Activated gamma-delta T cell (primary cell): ENCODE measurements around the gene PRH1.

Experiments used
- DNase-seq: peaks from one replicate; lab custom pipeline; 2025; lab: John Stamatoyannopoulos, UW
- total RNA-seq, 2 donors: gene quantifications; one replicate each; lab custom pipeline; 2026; lab: John Stamatoyannopoulos, UW

PRH1 gene
- 5.3 to 6.0 reads per million in 2 donors for total RNA-seq

DNA sequence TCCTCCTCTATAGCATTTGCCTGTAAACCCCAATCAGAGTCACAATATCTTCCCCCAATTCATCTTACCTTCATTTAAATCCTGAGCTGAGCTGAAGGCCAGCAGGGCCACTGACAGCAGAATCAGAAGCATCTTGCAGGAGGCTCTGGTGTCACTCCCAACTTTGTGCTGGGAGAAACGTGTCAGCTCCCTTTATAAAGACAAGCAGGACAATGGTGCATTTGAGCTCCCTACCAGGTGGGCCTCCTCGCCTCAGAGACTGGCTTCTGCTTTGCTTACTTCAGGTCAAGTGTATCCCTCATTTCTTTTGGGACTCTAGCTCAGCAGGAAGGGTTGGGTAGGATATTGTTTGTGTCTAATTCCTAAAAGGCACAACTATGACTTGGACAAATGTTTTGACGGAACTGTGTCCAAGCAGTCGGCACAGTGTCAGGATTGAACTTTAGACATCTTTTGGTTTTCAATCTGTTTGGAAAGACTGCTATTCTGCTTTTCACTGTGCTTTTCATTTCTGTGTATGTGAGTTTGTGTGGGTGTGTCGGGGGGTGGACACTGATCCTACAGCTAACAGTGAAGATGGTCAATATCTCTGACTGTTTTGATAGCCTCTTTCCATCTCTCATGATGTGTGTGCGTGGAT, at the start of gene PRH1:
TSS of gene PRH1 (minus strand) at position 170 of the 640 bp plus-strand sequence. CDS start at position 132, 38 bp downstream.
- DNase-seq = no peak

DNA sequence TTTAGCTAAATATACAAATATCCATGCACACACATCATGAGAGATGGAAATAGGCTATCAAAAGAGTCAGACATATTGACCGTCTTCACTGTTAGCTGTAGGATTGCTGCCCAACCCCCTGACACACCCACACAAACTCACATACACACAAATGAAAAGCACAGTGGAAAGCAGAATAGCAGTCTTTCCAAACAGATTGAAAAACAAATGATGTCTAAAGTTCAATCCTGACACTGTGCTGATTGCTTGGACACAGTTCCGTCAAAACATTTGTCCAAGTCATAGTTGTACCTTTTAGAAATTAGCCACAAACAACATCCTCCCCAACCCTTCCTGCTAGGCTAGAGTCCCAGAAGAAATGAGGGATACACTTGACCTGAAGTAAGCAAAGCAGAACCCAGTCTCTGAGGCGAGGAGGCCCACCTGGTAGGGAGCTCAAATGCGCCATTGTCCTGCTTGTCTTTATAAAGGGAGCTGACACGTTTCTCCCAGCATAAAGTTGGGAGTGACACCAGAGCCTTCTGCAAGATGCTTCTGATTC, 44.8 kb upstream of the PRH1 start, which contains the start of gene PRH2:
TSS of gene PRH2 (plus strand) at position 491 of the 541 bp plus-strand sequence. CDS start at position 529, 38 bp downstream.
- no peak for DNase-seq

DNA sequence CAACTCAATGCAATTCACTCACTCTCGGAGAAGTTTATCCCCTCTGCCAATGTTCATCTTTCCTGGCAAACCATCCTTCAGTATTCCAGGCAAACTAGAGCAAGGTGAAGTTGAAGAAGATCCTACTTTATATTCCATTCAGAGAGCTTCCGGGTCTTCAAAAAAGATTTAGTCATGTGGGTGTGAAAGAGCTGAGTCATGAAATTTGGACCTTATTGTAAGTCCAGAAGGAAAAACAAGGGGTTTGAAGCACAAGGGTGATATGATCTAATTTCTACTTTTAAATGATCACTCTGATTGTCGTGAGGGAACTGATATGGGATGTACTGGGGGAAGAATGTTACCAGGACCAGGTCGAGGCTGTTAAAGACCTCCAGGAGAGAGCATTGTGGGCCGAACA, 42.2 kb upstream of the PRH1 start:
- no peak for DNase-seq

DNA sequence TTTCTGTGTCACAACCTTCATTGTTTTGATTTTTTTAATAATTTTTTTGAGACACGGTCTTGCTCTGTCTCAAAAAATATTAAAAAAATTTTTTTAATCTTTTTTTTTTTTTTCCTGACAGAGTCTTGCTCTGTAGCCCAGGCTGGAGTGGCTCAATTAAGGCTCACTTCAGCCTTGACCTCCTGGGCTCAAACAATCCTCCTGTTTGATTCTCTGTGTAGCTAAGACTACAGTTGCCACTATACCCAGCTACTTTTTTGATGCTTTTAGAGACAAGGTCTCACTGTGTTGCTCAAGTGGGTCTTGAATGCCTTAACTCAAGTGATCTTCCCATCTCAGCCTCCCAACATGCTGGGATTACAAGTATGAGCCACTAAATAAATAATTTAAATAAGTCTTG, 35.8 kb upstream of the PRH1 start:
- DNase-seq = no peak

DNA sequence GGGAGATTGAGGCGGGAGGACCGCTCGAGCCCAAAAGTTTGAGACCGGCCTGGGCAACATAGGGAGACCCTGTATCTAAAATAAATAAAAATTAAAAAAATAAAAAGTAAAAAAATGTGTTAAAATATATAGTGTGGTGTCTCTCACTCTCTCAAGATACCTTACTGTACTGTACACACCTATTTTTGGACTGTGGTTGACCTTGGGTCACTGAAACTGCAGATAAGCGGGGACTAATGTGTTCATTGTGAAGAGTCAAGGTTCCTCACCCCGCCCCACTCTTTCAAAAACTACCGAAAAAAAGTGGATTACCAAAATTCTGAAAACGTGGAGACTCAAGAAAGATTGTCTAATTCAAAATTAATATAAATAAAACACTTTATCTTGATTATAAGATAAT, 26.3 kb upstream of the PRH1 start:
- no peak for DNase-seq

DNA sequence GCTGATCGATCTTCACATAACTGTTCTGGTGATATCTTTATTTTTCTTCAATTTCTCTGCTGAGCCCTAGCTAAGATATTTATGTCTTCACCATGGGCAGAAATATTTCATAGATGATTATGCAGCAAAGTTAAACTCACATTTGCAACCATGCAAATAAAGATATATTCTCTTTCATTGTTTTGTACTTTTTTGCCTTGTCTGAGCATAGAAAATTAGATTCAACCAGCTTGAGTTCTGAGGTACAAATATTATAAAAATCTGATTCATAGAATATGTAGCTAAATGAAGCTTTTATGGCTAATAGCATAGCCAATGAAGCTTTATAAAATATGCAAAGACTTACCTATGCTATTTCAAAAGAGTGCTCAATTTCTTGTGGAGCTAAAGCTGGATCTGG, 25.4 kb upstream of the PRH1 start, which contains the start of gene TAS2R13:
TSS of gene TAS2R13 (minus strand) at position 101 of the 400 bp plus-strand sequence. CDS start 264 bp downstream, outside the sequence.
- DNase-seq = no peak

DNA sequence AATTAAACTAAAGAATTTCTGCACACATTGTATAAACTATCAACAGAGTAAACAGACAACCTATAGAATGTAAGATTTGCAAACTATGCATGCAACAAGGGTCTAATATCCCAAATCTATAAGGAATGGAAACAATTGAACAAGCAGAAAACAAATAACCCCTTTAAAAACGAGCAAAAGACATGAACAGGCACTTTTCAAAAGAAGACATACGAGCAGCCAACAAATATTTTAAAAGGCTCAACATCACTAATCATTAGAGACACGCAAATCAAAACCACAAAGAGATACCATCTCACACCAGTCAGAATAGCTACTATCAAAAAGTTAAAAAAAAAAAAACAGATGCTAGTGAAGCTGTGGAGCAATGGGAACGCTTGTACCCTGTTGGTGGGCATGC, 20.6 kb upstream of the PRH1 start:
- no peak for DNase-seq

DNA sequence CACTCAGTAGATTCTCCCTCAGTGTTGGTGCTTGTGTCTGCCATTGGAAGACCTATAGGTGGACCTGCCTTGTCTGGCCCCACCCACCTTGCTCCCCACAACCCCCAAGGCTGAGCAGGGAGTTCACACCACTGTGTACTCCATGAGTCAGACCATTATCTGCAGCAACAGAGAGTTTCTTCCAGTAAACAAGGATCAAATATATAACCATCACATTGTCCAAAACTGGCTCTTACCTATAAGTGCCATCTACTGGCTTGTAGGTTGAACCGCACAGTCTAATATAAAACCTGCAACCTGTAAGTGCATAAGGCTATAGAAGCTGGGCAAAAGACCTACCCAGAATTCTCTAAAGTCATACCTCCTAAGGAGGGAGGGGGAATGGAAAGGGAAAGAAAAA, 17.4 kb upstream of the PRH1 start:
- DNase-seq = no peak

DNA sequence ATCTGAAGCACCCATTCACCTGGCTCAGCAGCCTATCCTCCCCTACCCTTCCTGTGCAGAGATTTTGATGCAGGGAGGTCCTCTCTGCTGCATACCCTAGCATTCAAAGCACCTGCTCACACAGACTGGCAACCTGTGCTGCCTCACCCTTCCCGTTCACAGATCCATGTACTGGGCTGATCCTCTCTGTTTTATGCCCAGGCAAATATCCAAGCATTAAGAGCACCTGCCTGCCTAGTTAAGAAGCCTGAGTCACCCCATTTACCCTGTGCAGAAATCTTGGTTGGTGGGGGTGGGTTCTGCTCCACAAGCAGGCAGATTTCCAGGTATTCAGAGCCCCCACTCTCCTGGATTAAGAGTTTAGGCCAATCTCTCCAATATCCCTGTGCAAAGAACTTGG, 16.9 kb upstream of the PRH1 start:
- DNase-seq = no peak

DNA sequence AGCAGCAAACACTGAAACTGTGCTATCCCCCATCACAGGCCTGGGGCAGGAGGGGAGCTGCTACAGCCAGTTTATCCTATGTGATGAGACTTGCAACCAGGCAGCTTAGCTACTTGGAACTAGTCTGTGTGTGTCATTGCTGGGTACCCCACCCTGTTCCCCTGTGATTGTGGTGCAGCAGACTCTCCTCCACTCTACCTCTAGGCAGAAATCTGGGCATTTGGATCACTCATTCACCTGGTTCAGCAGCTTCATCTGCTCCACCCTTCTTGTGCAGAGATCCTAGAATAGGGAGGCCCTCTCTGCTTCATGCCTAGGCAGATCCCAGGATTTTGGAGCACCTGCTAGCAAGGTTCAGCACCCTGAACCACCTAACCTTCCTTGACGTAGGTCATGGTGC, 16.5 kb upstream of the PRH1 start:
- no peak for DNase-seq

DNA sequence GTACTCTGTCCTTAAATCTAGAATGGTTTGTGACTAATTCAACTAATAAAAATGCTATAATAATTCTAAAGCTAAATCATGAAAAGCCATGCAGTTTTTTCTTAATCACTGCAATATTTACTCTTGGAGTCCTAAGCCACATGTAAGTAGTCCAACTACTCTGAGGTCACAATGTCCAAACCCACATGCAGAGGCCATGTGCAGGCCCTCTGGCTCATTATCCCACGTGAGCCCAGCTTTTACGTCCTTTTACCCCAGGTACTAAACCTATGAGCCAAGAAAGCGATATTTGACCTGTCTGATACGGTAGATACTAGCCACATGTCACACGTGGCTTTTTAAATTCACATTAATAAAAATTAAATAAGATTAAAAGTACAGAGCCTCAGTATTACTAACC, 12.8 kb upstream of the PRH1 start:
- no peak for DNase-seq

DNA sequence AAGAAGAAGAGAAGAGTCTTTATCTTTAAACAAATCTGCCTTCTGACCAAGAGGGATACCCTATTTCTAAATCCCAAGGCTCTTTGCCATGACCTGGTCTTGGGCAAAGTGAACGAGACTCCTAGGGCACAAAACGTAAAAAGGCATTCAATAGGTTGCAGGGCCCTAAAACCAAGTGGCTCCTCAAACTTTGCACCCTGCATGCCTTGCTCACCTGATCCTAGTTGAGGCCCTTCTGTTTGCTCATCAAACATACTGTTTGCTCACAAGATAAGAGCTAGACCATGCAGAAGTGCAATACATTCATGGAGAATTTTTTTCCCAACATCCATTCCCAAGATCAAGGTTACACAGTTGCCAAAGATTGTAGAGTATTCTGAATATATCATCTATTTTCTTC, 7.9 kb upstream of the PRH1 start:
- DNase-seq = no peak

DNA sequence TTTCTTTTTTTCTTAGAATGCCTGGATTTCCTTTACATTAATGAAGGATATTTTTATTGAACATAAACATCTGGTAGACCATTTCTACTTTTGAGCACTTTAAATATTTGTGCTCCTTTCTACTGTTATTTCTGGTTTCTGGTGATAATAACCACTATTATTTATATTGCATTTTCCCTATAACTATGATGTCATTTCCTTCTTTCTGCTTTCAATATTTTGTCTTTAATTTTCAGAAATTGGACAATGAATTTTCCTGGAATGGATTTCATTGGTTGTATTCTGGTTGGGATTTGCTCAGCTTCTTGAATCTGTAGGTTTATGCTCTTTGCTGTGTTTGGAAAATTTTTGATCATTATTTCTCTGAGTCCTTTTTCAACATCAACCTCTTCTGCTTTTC, 5.2 kb upstream of the PRH1 start:
- DNase-seq = no peak

DNA sequence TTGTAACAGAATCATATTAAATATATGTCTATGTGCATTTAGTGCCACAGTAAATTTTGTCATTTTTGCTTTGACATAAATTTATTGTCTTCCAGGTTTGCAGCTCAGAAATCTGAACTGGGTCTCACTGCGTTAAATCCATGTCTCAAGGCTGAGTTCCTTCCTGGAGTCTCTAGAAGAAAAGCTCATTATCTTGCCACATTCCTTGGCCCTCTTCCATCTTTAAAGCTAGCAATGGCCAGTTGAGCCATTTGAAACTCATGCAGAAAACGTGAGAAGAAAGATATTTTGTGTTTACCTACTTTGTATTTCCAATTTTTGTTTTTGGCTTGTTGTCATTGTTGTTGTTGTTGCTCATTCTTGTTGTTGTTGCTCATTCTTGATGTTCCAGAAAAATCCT, 10.7 kb downstream of the PRH1 start:
- no peak for DNase-seq

DNA sequence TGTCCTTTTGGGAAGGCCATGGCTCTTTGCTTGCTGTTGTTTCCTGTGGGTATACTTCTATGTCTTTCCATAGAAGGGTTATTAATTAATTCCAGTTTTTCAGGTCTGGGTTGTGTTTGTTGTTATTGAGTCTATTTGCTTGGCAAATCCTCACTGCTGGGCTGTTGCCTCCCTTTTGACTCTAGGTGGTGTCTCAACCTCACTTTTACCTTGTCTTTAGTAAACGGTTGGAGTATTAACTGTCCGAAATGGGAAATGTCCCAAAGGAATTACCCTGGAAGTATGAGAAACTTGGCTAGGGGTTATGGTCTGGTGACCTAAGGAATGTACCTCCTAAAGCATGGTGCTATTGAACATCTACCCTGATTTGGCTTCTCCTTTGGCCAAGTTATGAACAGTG, 16.7 kb downstream of the PRH1 start:
- DNase-seq = no peak

DNA sequence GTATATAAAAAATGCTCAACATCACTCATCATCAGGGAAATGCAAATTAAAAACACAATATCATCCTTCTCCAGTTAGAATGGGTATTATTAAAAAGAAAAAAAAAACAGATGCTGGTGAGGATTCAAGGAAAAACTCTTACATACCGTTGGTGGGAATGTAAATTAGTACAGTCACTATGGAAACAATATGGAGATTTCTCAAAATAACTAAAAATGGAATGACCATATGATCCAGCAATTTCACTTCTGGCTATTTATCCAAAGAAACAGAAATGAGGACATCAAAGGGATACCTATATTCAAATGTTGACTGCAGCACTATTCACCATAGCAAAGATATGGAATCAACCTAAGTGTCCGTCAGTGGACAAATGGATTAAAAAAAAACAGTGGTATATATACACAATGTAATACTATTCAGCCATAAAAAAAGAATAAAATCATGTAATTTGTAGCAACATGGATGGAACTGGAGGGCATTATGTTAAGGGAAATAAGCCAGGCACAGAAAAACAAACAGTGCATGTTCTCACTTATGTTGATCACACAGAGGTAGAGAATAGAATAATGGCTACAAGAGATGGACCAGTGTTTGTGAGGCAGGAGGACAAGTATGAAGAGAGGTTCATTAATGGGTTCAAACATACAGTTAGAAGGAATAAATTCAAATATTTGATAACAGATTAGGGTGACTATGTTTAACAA, 20.4 kb downstream of the PRH1 start:
- no peak for DNase-seq

DNA sequence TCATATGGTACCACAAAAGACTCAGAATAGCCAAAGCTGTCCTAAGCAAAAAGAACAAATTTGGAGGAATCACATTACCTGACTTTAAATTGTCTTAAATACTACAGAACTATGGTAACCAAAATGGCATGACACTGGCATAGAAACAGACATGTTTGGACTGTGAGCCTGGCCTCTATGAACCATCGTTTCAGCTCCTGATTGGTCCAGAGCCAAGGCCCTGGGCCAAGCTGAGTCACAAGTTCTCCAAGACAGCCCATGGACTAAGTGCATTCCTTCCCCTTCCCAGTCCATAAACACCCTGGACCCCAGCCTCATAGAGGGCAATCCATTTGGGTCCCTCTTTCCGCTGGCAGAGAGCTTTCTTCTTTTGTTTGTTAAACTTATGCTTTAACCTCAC, 22.7 kb downstream of the PRH1 start:
- DNase-seq = no peak

DNA sequence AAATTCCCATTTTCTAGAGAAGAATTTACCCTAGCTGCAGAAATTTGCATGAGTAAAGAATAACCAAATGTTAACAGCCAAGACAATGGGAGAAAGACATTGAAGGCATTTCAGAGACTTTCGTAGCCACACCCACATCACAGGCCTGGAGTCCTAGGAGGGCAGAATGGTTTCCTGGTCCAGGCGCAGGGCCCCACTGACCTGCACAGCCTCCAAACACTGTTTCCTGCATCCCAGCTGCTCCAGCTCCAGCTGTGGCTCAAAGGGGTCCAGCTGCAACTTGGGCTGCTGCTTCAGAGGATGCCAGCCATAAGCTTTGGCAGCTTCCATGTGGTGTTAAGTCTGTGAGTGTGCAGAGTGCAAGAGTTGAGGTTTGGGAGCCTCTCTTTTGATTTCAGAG, 28.2 kb downstream of the PRH1 start:
- no peak for DNase-seq

DNA sequence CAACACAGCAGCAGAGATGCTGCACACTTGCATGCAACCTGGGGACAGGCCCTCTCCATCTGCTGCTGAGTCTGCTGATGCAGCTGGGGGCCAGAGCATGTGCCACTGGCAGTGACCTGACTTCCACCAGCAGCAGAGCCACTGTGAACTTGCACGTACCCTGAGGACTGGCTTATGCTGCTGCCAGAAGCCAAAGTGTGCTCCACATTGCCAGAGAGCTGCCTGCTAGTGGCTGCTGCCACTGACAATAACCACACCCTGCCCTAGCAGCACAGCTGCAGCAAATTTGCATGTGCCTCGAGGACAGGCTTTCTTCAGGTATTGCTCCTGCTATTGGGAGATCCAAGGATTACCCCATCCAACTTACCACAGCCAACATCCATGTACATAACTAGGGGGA, 30.3 kb downstream of the PRH1 start:
- DNase-seq = no peak

DNA sequence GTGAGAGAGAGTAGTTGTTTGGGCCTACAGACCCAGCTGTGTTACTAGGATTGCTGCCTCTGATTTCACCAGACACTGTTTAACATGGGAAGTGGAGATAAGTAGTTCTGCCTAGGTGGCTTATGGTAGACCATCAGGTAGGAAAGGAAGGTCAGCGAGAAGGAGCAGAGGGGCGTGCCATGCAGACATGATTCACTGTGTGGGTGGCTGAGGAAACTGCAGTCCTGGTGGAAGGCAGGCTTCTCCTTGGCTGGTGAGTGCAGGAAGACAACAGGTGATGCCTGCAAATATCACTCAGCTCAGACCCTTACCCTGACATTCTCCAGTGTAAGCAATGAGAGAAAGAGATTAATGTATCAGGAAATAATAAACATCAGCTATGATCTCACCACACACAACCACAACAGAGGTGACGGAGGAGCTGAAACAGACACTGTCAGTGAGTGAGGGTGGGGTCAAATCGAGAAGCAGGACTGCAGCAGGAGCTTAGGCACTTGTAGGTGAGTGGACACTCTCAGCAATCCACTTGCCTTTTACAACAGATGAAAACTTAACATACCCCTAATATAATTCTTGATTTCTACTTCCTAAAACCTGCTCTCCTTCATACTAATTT, 32.7 kb downstream of the PRH1 start:
- no peak for DNase-seq

DNA sequence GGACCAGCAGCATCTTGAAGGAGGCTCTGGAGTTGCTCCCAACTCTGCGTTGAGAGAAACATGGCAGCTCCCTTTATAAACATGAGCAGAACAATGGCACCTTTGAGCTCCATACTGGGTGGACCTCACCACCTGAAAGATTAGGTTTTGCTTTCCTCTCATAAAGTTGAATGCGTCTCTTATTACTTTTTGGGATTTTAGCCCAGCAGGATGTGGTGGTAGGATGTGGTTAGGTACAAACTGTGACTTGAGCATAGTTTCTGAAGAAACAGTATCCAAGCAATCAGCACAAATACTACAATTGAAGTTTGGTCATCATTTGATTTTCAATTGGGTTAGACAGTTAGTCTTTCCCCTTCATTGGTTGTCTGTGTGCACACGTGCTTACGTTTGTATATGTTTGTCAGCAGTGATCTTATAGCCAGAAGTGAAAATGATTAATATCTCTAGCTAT, 34.6 kb downstream of the PRH1 start, which contains the start of gene PRR4:
TSS of gene PRR4 (minus strand) at position 51 of the 454 bp plus-strand sequence. CDS start at position 13, 38 bp downstream.
- DNase-seq = no peak

DNA sequence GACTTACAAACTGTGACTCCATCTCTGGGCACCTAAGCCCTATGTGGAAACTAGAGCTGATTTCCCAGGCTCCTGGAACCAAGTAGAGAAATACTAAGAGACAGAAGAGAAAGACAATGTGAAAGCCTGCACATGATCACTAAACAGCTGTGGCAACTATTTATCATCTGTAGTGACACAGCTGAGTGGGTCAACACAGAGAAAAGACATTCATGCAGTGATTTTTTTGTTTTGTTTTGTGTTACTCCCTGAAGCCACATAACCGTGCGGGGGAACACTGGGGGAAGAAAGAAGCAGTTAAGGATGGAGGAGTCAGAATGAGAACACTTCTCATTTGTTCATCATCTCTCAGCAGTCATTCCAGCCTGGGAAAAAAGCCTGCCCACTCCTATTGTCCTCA, 36.3 kb downstream of the PRH1 start:
- no peak for DNase-seq

DNA sequence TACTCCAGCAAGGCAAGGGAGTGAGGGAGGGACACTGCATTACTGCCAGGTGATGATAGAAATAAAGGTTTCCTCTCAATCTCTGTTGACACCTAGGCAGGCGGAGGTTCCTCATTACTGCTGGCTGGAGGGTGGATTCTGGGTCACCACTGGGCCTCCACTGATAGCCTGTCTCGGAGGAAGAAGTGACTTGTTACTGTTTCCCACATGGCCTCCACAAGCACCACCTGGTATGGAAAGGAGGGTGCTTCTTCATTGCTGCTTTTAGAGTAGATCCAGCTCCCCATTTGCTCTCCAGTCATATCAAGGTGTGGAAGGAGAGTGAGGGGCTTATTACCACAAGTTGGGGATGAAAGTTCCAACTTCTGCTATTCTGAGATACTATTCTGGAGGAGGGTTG, 41.2 kb downstream of the PRH1 start:
- DNase-seq = no peak
